Vagina (tissue), 2 donors: Measurements from ENCODE around the gene ARL5B. TPM values are rescaled to one million over a fixed set of nuclear protein-coding genes. Genes with fewer than 3 reads are reported as not detected.
A peak's percentile ranks its signal among the peaks of the same experiment; 100 is the strongest.
"Not testable (repeated sequence)": the region's sequence is repeated elsewhere in the genome, so short reads cannot be mapped to it uniquely, and the experiment has no call there.

Experiments
- DNase-seq, 2 donors: peaks; one replicate each; pipeline ENCODE4 v3.0.0-alpha.2; 2017; ENCODE audit errors: extremely low spot score in 2 of 2
- H3K27ac ChIP-seq: fragments of 200-600 bp; sonication (generic); one replicate; pipeline ENCODE4 v1.5.1; 2019
- H3K27me3 ChIP-seq: fragments of 200-600 bp; sonication (generic); one replicate; pipeline ENCODE4 v1.5.1; 2019
- H3K36me3 ChIP-seq, 2 donors: fragments of 200-600 bp; sonication (generic); one replicate each; pipeline ENCODE4 v1.5.1; 2017 to 2019
- H3K4me1 ChIP-seq: fragments of 200-600 bp; sonication (generic); one replicate; pipeline ENCODE4 v1.5.1; 2019
- H3K4me3 ChIP-seq, 2 donors: fragments of 200-600 bp; sonication (generic); 1 replicate in 1 of 2; 2 replicates in 1 of 2; pipeline ENCODE4 v1.5.1; 2016 to 2019
- H3K9me3 ChIP-seq: fragments of 200-600 bp; sonication (generic); one replicate; pipeline ENCODE4 v1.5.1; 2019
- POLR2A ChIP-seq, 2 donors: fragments of 450-650 bp; IDR thresholded peaks; one replicate each; pipeline ENCODE4 v1.6.1; 2017; ENCODE audit warnings: antibody characterized with exemption in 2 of 2, mild to moderate bottlenecking in 2 of 2, moderate library complexity in 2 of 2
- POLR2AphosphoS5 ChIP-seq, 2 donors: sonication (generic); formaldehyde crosslinking; IDR thresholded peaks; one replicate each; pipeline ENCODE4 v1.9.0; 2017; ENCODE audit warnings: antibody characterized with exemption in 2 of 2, mild to moderate bottlenecking in 2 of 2, low read depth in 1 of 2; ENCODE audit not compliant: insufficient read depth in 1 of 2
- intact Hi-C: fragments of 100-400 bp; cut with DNase I; formaldehyde crosslinking; loops from one replicate; pipeline ENCODE4 v1.15.1; 2023
- total RNA-seq: library from RNA; depleted of rRNA; stranded (reverse); fragments of >200 nt; gene quantifications from one replicate; pipeline ENCODE4 v1.2.3, GENCODE V29; 2016
- TF ChIP-seq, protein P1 (sequence below), 3 experiments: fragments of 450-650 bp in 2 of 3; fragments of 200-600 bp in 1 of 3; sonication (generic) in 1 of 3; IDR thresholded peaks; one replicate each; pipeline ENCODE4 v1.5.1; 2017 to 2019; ENCODE audit warnings: antibody characterized with exemption in 3 of 3, mild to moderate bottlenecking in 2 of 3, moderate library complexity in 2 of 3

The ARL5B gene
- total RNA-seq, 1 donor from 2014 or later = 11.8 TPM

DNA sequence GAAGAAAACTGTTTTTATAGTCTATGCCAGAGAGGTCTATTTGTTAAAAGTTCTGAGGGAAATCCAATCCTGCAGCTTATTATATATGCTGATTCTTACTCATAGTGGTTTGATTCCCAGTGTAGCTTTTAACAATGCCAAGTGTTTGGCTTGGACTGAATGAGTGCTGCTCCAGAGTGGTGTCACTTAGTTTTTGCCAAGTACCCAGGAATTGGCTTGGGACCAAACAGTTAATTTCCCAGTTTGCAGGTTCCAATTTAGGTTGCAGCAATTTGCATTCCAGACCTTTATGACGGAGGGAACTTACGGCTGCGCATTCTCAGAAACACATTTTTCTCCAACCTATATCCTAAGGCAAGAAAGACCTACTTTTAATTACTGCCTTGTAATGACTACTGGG, 40.2 kb upstream of the ARL5B start:
- Histone ChIP-seq H3K4me1 (no peaks in the 10 kb centered on the region), H3K4me3 (no peak overlapping the region), H3K36me3 (no peaks in the 10 kb centered on the region), H3K9me3 (no peaks in the 10 kb centered on the region), H3K27me3 (no peaks in the 10 kb centered on the region), H3K27ac (no peak overlapping the region)
- DNase-seq = no peak
- no peak for TF ChIP-seq POLR2AphosphoS5 (IDR thresholded peaks at IDR 0.05; ENCODE audit: insufficient read depth in 1 of 2, low read depth in 1 of 2)
- TF ChIP-seq, protein P1, sequence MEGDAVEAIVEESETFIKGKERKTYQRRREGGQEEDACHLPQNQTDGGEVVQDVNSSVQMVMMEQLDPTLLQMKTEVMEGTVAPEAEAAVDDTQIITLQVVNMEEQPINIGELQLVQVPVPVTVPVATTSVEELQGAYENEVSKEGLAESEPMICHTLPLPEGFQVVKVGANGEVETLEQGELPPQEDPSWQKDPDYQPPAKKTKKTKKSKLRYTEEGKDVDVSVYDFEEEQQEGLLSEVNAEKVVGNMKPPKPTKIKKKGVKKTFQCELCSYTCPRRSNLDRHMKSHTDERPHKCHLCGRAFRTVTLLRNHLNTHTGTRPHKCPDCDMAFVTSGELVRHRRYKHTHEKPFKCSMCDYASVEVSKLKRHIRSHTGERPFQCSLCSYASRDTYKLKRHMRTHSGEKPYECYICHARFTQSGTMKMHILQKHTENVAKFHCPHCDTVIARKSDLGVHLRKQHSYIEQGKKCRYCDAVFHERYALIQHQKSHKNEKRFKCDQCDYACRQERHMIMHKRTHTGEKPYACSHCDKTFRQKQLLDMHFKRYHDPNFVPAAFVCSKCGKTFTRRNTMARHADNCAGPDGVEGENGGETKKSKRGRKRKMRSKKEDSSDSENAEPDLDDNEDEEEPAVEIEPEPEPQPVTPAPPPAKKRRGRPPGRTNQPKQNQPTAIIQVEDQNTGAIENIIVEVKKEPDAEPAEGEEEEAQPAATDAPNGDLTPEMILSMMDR (IDR thresholded peaks at IDR 0.05) = no peak
- intact Hi-C loops = no loop called here

DNA sequence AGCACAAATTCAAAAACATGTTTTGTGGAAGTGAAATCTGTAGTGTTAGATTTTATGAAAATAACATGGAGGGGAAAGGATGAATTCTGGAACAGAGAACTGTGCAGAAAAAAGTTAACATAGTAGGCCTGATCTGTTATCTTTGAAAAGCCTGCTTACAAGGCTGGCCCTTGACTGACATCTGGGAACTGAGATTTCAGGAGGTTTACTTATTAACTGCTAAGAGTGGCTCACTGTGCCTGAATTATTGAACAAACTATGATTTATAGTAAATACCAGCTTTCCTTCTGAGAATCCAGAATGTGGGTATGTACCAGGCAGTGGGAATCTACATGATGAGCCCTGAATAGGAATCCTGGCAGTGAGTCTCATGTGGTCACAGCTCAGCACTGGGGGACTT, 38.4 kb upstream of the ARL5B start:
- Histone ChIP-seq H3K36me3 (no peaks in the 10 kb centered on the region), H3K27me3 (no peaks in the 10 kb centered on the region), H3K27ac (no peak overlapping the region), H3K4me1 (no peaks in the 10 kb centered on the region), H3K9me3 (no peaks in the 10 kb centered on the region), H3K4me3 (no peak overlapping the region)
- DNase-seq = no peak
- intact Hi-C loops = no loop called here
- TF ChIP-seq, protein P1 (IDR thresholded peaks at IDR 0.05) = no peak
- TF ChIP-seq POLR2AphosphoS5 (IDR thresholded peaks at IDR 0.05; ENCODE audit: insufficient read depth in 1 of 2, low read depth in 1 of 2) = no peak
- TF ChIP-seq POLR2A (IDR thresholded peaks at IDR 0.05) = no peak

GRCh38 chr10:18623671-18624070, 35.6 kb upstream of the ARL5B start:
- H3K36me3 ChIP-seq, H3K27ac ChIP-seq, intact Hi-C loops, H3K9me3 ChIP-seq, DNase-seq, H3K27me3 ChIP-seq, H3K4me3 ChIP-seq, H3K4me1 ChIP-seq: not testable (repeated sequence)

DNA sequence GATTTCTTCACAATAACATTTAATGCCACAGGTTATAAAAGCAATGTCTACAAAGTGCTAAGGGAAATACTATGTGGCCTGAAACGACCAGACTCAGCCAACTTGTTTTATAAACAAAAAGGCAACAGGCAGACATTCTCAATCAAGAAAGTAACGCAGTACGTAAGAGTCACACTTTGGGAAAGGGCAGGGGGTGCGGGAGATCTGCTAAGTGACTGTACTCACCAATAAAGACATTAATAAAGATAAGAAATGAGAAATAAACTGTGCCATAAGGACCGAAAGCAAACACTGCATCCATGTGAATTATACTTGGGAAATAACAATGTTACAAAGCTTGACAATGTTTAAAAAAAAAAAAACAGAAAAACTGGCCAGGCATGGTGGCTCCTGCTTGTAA, 33.3 kb upstream of the ARL5B start:
- Histone ChIP-seq H3K4me3 (no peak overlapping the region), H3K27me3 (no peaks in the 10 kb centered on the region), H3K36me3 (no peaks in the 10 kb centered on the region), H3K27ac (no peak overlapping the region), H3K4me1 (no peaks in the 10 kb centered on the region), H3K9me3 (no peaks in the 10 kb centered on the region)
- no peak for DNase-seq
- intact Hi-C loops = no loop called here
- no peak for TF ChIP-seq POLR2AphosphoS5 (IDR thresholded peaks at IDR 0.05; ENCODE audit: insufficient read depth in 1 of 2, low read depth in 1 of 2)
- TF ChIP-seq POLR2A (IDR thresholded peaks at IDR 0.05) = no peak
- TF ChIP-seq, protein P1 (IDR thresholded peaks at IDR 0.05) = no peak

DNA sequence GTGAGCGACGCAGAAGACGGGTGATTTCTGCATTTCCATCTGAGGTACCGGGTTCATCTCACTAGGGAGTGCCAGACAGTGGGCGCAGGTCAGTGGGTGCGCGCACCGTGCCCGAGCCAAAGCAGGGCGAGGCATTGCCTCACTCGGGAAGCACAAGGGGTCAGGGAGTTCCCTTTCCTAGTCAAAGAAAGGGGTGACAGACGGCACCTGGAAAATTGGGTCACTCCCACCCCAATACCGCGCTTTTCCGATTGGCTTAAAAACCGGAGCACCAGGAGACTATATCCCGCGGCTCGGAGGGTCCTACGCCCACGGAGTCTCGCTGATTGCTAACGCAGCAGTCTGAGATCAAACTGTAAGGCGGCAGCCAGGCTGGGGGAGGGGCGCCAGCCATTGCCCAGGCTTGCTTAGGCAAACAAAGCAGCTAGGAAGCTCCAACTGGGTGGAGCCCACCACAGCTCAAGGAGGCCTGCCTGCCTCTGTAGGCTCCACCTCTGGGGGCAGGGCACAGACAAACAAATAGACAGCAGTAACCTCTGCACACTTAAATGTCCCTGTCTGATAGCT, 31.7 kb upstream of the ARL5B start:
- H3K27ac ChIP-seq = peak overlapping the region; percentile 68
- H3K36me3 ChIP-seq, DNase-seq, H3K4me1 ChIP-seq, H3K9me3 ChIP-seq, intact Hi-C loops, H3K27me3 ChIP-seq: not testable (repeated sequence)
- peak overlapping the region; percentile 59 to 63 for H3K4me3 ChIP-seq
- TF ChIP-seq POLR2AphosphoS5 (IDR thresholded peaks at IDR 0.05; ENCODE audit: insufficient read depth in 1 of 2, low read depth in 1 of 2) = peak; percentile 28 to 66

- H3K9me3 ChIP-seq, H3K27me3 ChIP-seq, H3K4me1 ChIP-seq, intact Hi-C loops, DNase-seq, H3K4me3 ChIP-seq, H3K36me3 ChIP-seq, H3K27ac ChIP-seq: not testable (repeated sequence)
Observed at GRCh38 chr10:18632500-18632899, 26.7 kb upstream of the ARL5B start.

- H3K4me3 ChIP-seq = no peak overlapping the region
- DNase-seq = no peak
- no peaks in the 10 kb centered on the region for H3K27me3 ChIP-seq
- no peak overlapping the region for H3K27ac ChIP-seq
- H3K4me1 ChIP-seq = no peaks in the 10 kb centered on the region
- TF ChIP-seq POLR2AphosphoS5 (IDR thresholded peaks at IDR 0.05; ENCODE audit: insufficient read depth in 1 of 2, low read depth in 1 of 2) = no peak
- no peak for TF ChIP-seq POLR2A (IDR thresholded peaks at IDR 0.05)
- TF ChIP-seq, protein P1 (IDR thresholded peaks at IDR 0.05) = no peak
- intact Hi-C loops = no loop called here
- no peaks in the 10 kb centered on the region for H3K9me3 ChIP-seq
- H3K36me3 ChIP-seq = no peaks in the 10 kb centered on the region
Observed at GRCh38 chr10:18635995-18636394, 23.2 kb upstream of the ARL5B start.

GRCh38 chr10:18637400-18637799, 21.8 kb upstream of the ARL5B start:
- H3K27me3 ChIP-seq, H3K36me3 ChIP-seq, intact Hi-C loops, H3K27ac ChIP-seq, DNase-seq, H3K9me3 ChIP-seq, H3K4me3 ChIP-seq, H3K4me1 ChIP-seq: not testable (repeated sequence)

DNA sequence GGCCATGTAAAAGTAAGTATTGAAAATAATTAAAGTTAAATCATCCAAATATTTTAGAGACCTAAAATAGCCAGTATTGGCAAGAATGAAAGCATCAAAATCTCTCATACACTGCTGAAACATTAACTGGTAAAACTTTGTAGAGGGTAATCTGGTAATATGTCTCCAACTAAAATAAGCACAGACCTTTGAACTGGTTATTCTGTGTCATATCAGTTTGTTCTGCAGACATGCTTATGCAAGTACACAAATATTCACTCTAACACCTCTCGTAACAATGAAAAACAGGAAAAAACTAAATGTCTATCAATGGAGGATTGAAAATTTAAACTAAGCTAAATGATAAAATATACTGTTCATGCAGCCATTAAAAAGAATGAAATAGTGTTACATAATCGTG, 19.5 kb upstream of the ARL5B start:
- H3K4me3 ChIP-seq, DNase-seq, H3K27ac ChIP-seq, H3K4me1 ChIP-seq, H3K36me3 ChIP-seq, H3K9me3 ChIP-seq, H3K27me3 ChIP-seq, intact Hi-C loops: not testable (repeated sequence)
